ENCODE data around the gene WDR91. TPM values are rescaled to one million over a fixed set of nuclear protein-coding genes. Genes with fewer than 3 reads are reported as not detected.

Gene WDR91
- total RNA-seq, 4 donors from 2014 or later = 18.7 to 37.1 (median 30.0) TPM

DNA sequence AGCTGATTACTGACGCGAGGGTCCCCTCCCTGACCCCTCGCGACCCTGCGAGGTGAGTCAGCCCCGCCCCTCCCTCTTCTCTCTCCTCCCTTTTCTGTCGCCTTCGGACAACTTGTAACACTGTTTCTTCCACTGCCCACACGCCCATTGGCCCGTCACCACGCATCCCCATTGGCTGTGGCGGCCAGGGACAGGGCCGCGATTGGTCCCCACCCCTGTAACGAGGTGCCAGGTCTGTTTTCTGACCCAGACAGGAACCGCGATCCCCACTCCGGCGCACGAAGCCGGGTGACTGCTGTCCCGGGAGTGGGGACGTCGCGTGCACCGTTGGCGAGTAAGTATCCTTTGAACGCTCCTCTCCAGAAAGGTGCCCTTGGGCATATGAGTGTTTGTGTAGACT is 22.2 kb upstream of the WDR91 start, which contains the start of gene STRA8:
Gene STRA8, plus strand, starts transcription at position 269 of the 400 bp plus-strand sequence. CDS start 6,687 bp downstream, outside the sequence.
- no peaks in the 10 kb centered on the region for H3K4me1 ChIP-seq
- ATAC-seq = no peak

DNA sequence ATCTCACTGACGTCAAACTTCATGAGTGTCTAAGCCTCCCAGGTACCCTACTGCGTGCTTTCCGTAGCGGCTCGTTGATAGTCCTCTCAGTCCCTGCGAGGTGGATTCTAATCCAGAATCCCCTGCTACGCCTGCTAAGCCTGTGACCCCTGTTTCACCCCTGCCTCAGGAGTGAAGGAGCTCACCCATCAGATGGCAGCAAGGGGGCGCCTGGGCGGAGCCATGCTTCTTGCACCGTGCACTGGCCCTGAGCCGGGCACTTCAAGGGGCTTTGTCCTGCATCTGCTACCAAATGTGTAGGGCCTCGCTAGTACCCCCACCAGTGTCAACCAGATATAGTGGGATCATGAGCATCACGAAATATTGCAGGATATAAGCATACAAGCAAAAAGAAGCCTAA is 21.4 kb upstream of the WDR91 start:
- no peak for ATAC-seq
- H3K9me3 ChIP-seq = no peaks in the 10 kb centered on the region
- no peak overlapping the region for H3K4me3 ChIP-seq
- TF ChIP-seq, protein P1, sequence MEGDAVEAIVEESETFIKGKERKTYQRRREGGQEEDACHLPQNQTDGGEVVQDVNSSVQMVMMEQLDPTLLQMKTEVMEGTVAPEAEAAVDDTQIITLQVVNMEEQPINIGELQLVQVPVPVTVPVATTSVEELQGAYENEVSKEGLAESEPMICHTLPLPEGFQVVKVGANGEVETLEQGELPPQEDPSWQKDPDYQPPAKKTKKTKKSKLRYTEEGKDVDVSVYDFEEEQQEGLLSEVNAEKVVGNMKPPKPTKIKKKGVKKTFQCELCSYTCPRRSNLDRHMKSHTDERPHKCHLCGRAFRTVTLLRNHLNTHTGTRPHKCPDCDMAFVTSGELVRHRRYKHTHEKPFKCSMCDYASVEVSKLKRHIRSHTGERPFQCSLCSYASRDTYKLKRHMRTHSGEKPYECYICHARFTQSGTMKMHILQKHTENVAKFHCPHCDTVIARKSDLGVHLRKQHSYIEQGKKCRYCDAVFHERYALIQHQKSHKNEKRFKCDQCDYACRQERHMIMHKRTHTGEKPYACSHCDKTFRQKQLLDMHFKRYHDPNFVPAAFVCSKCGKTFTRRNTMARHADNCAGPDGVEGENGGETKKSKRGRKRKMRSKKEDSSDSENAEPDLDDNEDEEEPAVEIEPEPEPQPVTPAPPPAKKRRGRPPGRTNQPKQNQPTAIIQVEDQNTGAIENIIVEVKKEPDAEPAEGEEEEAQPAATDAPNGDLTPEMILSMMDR (IDR thresholded peaks at IDR 0.05) = no peak
- TF ChIP-seq POLR2A (IDR thresholded peaks at IDR 0.05) (no peak), EP300 (IDR thresholded peaks at IDR 0.05) (no peak), POLR2AphosphoS5 (IDR thresholded peaks at IDR 0.05) (no peak)
- H3K4me1 ChIP-seq = no peaks in the 10 kb centered on the region
- no peaks in the 10 kb centered on the region for H3K36me3 ChIP-seq
- H3K27ac ChIP-seq = no peak overlapping the region
- WGBS, 2 donors (ENCODE audit: low coverage in 1 of 2) = 90 to 91% methylated on average over 6 to 8 of the region's 13 CpGs
- no peaks in the 10 kb centered on the region for H3K27me3 ChIP-seq

More for the DNA sequence above, 22.2 kb upstream of the WDR91 start, which contains the start of gene STRA8:
- WGBS, 2 donors (ENCODE audit: low coverage in 1 of 2) = 67 to 89% methylated on average over 1 to 16 of the region's 28 CpGs
- no peak within 1 kb of the TSS for H3K4me3 ChIP-seq
- no peaks in the 10 kb centered on the region for H3K9me3 ChIP-seq
- H3K36me3 ChIP-seq = no peaks in the 10 kb centered on the region
- no peak within 1 kb of the TSS for H3K27ac ChIP-seq
- no peaks in the 10 kb centered on the region for H3K27me3 ChIP-seq
- TF ChIP-seq POLR2AphosphoS5 (IDR thresholded peaks at IDR 0.05) (no peak), POLR2A (IDR thresholded peaks at IDR 0.05) (no peak), EP300 (IDR thresholded peaks at IDR 0.05) (no peak)
- TF ChIP-seq, protein P1 (IDR thresholded peaks at IDR 0.05) = no peak

DNA sequence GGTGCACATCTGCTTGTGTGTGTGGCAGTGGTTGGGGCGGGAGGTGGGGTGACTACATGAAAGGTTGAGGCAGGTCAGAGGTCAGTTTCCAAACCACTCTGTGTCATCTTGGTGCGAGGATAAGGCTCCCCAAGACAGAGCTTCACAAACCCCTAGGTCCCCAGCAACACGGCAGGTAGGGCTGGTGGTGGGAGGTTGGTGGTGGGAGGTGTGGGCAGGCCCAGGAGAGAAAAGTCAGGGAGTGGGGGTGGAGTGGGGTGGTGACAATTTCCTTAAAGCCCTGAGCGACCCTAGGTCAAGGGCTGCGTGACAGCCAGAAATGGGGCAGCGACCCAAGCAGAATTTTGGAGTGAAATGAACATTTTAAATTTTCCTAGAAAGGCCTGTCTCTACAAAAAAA is 20.8 kb upstream of the WDR91 start:
- Histone ChIP-seq H3K27me3 (no peaks in the 10 kb centered on the region), H3K36me3 (no peaks in the 10 kb centered on the region), H3K27ac (no peak overlapping the region), H3K4me1 (no peaks in the 10 kb centered on the region), H3K9me3 (no peaks in the 10 kb centered on the region), H3K4me3 (no peak overlapping the region)
- 96 to 97% methylated on average over 4 to 5 of the region's 6 CpGs for WGBS, 2 donors (ENCODE audit: low coverage in 1 of 2)
- TF ChIP-seq EP300 (IDR thresholded peaks at IDR 0.05) (no peak), POLR2AphosphoS5 (IDR thresholded peaks at IDR 0.05) (no peak), POLR2A (IDR thresholded peaks at IDR 0.05) (no peak)
- TF ChIP-seq, protein P1 (IDR thresholded peaks at IDR 0.05) = no peak
- ATAC-seq = no peak

DNA sequence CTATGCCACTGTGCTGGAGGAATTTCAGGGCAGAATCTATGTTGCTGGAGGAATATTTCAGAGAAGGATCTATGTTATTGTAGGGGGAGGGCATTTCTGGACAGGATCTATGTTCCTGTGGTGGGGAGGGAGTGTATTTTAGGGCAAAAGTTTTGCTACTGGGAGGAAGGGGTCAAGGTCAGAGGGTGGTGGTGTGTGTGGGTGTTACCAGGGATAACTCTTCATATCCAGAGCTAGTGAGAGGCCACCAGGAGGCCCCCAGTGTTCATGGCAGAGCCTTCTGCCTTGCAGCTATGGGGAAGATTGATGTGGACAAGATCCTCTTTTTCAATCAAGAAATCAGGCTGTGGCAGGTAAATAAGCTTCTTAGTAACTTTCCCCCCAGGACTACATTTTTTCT is 20.4 kb upstream of the WDR91 start:
- TF ChIP-seq POLR2AphosphoS5 (IDR thresholded peaks at IDR 0.05) (no peak), POLR2A (IDR thresholded peaks at IDR 0.05) (no peak), EP300 (IDR thresholded peaks at IDR 0.05) (no peak)
- TF ChIP-seq, protein P1 (IDR thresholded peaks at IDR 0.05) = no peak
- no peak overlapping the region for H3K27ac ChIP-seq
- no peaks in the 10 kb centered on the region for H3K9me3 ChIP-seq
- no peak for ATAC-seq
- H3K4me1 ChIP-seq = no peaks in the 10 kb centered on the region
- H3K4me3 ChIP-seq = no peak overlapping the region
- no peaks in the 10 kb centered on the region for H3K36me3 ChIP-seq
- H3K27me3 ChIP-seq = no peaks in the 10 kb centered on the region

DNA sequence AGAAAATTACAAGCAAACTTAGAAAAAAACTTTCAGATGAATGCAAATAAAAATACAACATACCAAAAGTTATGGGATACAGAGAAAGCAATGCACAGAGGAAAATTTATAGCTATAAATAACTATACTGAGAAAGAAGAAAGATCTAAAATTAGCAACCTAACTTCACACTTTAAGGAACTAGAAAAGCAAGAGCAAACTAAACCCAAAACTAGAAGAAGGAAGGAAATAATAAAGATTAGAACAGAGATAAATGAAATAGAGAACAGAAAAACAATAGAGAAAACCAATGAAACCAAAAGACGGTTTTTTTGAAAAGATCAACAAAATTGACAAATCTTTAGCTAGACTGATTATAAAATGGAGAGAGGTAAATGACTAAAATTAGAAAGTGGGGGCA is 12.7 kb upstream of the WDR91 start:
- Histone ChIP-seq H3K27me3 (no peaks in the 10 kb centered on the region), H3K4me1 (no peaks in the 10 kb centered on the region), H3K36me3 (no peaks in the 10 kb centered on the region), H3K4me3 (no peak overlapping the region), H3K9me3 (no peaks in the 10 kb centered on the region), H3K27ac (no peak overlapping the region)
- ATAC-seq = no peak
- TF ChIP-seq, protein P1 (IDR thresholded peaks at IDR 0.05) = no peak
- no peak for TF ChIP-seq POLR2AphosphoS5 (IDR thresholded peaks at IDR 0.05)
- TF ChIP-seq POLR2A (IDR thresholded peaks at IDR 0.05) = no peak
- TF ChIP-seq EP300 (IDR thresholded peaks at IDR 0.05) = no peak
- 60 to 67% methylated on average over 1 of the region's 1 CpG for WGBS, 2 donors (ENCODE audit: low coverage in 1 of 2)

Data from gastroesophageal sphincter (tissue), 4 donors.